ENCODE measurements around the gene SURF4.
"Not testable (repeated sequence)": the region's sequence is repeated elsewhere in the genome, so short reads cannot be mapped to it uniquely, and the experiment has no call there.

The SURF4 gene

DNA sequence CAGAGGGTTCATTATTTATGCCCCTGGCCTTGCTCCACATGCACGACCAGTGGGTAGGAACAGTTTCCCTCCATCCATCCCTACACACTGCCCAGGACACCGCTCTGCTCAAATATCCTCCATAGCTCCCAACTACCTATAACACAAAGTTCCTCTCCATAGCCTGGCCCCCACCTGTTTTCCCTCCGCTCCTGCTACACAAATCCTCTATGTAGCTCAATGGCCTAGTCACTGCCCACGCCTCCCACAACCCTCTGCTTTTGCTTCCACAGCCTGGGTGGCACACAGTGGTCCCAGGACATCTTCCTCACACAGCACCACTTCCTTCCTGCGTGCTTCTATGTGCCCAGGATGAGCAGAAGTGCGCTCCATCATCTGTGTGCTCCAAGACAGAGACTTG, 21.5 kb upstream of the SURF4 start:
- no peak for DNase-seq (ENCODE audit: low spot score)

DNA sequence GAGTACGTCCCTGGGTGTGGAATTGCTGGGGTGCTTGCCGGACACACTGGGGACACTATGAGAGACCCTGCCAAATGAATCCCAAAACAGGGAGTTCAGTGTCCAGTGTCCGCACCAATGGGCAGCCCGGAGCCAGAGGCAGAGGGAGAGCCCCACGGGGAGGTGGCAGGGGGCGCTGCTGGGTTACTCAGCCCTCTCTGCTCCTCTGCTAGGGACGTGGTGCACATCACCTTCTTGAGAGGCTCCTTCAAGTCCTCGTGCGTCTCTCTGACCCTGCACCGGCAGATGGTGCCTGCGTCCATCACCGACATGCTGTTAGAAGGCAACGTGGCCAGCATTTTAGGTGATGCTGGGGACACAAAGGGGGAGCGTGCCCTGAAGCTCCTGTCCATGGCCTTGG, 21.1 kb upstream of the SURF4 start:
- DNase-seq (ENCODE audit: low spot score): peak; percentile 28

GRCh38 chr9:133394687-133395271, 18.9 kb upstream of the SURF4 start:
- no peak for DNase-seq (ENCODE audit: low spot score)

DNA sequence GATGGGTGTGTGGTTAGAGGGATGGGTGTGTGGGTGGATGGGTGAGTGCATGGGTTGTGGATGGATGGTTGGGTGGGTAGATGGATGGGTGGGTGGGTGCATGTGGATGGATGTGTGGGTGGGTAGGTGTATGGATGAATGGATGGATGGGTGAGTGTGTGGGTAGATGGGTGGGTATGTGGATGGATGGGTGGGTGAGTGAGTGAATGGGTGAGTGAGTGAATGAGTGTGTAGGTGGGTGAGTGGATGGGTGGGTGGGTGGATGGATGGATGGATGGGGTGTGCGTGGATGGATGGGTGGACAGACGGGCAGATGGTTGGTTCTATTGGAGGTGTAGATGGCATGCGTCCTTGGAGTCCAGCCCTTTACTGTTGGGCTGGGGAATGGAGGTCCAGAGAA, 17.5 kb upstream of the SURF4 start:
- no peak for DNase-seq (ENCODE audit: low spot score)

DNA sequence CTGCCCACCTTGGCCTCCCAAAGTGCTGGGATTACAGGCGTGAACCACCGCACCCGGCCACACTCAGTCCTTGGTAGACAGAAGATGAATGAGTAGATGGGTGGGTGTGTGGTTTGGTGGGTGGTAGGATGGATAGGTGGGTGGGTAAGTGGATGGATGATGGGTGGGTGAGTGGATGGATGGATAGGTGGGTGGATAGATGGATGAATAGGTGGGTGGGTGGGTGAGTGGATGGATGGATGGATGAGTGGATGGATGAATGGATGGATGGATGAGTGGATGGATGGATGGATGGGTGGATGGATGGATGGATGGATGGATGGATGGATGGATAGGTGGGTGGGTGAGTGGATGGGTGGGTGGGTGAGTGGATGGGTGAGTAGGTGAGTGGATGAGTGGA, 16.4 kb upstream of the SURF4 start:
- not testable (repeated sequence) for DNase-seq (ENCODE audit: low spot score)

GRCh38 chr9:133391449-133391848, 15.6 kb upstream of the SURF4 start:
- DNase-seq (ENCODE audit: low spot score): not testable (repeated sequence)

DNA sequence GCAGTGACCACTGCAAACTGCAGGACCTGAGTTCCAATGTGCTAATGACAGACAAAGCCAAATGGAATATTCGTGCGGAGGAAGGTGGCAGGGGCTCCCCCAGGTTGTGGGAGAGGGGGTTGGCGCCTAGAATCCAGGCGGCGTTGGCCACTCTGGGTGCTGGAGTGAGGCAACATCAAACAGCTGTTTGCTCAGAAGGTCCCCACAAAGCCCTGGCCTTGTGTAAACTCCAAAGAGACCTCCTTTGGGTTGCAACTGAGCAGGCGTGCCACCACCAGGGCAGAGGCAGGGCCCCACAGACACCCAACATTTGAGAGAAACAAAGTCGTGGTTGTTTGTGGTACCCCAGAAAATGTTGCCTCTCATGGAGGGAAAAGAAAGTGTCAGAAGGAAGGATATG, 14.9 kb upstream of the SURF4 start:
- DNase-seq (ENCODE audit: low spot score): no peak

DNA sequence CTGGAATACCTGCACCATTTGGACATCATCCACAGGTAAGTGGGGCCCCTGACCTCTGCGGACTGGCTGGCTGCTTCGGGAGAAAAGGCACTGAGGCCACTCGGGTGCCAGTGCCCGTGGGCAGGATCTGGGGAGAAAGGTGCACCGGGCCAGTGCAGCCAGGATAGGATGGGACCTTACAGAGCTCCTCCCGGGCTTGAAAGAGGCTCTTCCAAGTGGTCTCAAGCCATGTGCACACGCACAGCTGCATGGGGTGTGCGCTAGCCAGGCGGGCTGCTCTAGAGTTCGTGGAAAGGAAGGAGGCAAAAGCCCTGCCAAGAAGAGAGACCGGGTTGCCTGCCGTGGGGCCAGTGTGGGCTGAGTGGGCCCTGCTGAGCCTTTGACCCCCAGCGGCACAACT, 13.7 kb upstream of the SURF4 start:
- DNase-seq (ENCODE audit: low spot score): no peak

DNA sequence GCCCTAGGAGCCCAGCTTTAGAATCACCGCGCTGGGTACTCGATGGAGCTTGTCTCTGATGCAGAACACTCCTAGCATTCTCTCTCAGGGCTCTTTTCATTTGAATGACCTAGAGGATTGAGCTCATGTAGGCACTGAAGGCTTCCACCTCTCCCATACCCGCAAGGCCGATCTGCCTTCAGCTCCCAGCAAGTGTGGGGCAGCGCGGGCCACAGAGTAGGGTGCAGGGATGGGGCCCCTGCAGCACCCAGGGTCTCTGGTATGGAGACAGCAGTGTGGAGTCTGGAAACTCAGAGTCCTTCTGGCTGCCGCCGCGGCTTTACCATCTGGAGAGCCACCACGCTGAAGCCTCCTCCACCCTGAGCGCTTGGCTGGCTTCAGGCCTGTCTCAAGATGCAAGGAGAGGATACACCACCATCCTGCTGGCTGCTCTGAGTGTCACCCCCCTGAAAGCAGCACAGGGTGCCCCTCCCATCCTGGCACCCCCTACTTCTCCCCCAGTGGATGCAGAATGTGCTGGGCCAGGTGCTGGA, 13.2 kb upstream of the SURF4 start:
- no peak for DNase-seq (ENCODE audit: low spot score)

- no peak for DNase-seq (ENCODE audit: low spot score)
These were observed 11.8 kb upstream of the SURF4 start for GRCh38 chr9:133387680-133388079.

GRCh38 chr9:133386338-133386737, 10.5 kb upstream of the SURF4 start:
- no peak for DNase-seq (ENCODE audit: low spot score)

DNA sequence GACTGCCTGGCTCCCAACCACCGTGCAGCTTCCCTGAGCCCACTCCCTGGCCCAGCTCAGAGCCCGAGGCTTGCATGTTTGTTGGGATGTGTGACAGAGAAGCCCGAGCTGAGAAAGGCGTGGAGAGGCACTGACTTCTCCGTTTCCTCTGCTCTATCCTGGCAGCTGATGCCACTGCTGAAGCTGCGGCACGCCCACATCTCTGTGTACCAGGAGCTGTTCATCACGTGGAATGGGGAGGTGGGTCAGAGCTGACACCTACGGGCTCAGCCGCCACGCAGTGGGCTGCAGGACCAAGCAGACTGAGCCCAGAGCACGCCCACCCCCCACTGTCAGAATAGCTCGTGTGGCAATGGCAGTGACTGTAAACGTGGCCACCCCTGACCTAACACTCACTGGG, 9.6 kb upstream of the SURF4 start:
- DNase-seq (ENCODE audit: low spot score): no peak

- DNase-seq (ENCODE audit: low spot score): no peak
These were observed 9.0 kb upstream of the SURF4 start for GRCh38 chr9:133384736-133385321.

GRCh38 chr9:133383438-133383837, 7.6 kb upstream of the SURF4 start:
- DNase-seq (ENCODE audit: low spot score): no peak

GRCh38 chr9:133382507-133383141, 6.8 kb upstream of the SURF4 start:
- no peak for DNase-seq (ENCODE audit: low spot score)

DNA sequence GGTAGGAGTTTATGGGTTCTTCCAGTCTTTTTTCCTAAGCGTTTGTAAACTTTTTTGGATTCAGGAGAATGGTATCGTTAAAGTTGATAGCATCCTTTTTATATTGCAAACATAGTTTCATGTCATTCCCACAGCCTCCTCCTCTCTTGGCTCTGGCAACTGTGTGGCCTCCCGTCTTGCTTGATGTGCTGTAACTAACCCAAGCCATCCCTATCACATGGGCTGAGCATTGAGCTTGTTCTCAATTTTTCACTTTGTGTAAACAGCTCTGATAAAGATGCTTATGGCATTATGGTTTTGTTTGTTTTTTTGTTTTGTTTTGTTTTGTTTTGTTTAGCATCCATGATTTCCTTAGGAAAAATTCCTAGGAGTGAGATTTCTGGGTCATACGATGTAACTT, 4.9 kb upstream of the SURF4 start:
- no peak for DNase-seq (ENCODE audit: low spot score)

DNA sequence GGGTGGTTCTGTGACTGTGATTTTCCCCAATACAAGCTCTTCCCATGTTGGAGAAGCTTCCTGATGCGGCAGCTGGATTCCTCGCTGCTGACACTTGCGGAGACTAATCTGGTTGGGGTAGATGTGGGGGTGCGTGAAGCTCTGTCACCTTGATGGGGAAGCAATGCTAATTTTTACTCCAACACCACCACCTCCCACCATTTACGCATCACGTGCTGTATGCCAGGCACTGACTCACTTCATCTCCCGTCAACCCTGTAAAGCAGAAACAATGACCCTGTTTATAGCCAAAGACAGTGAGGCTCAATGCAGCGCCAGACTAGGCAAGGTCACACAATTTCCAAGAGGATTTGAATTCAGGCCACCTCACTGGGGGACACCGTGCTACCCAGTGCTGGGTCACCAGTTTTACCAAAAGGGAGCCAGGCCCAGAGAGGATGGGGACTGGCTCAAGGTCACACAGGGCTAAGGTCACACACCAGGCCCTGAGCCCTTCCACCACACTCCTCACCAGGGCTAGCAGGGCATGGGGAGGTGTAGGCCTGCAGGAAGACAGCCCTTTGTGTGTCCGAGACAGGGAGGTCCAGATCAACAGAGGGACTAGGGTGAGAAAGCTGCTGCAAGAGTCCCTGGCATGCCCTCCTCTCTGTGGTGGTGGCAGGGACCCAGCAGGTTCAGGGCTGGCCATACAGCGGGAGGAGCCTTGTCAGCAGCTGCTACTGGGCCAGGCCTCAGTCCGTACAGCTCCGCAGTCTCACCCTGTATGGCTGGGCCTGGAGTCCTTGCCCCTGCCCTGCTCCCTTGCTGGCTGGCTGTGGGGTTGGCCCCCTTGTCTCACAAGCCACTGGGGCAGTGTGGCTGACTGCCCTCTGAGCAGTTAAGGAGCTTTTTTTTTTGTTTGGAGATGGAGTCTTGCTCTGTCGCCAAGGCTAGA, 3.6 kb upstream of the SURF4 start:
- no peak for DNase-seq (ENCODE audit: low spot score)

- DNase-seq (ENCODE audit: low spot score): no peak
These were observed 2.6 kb upstream of the SURF4 start for GRCh38 chr9:133378408-133378962.

DNA sequence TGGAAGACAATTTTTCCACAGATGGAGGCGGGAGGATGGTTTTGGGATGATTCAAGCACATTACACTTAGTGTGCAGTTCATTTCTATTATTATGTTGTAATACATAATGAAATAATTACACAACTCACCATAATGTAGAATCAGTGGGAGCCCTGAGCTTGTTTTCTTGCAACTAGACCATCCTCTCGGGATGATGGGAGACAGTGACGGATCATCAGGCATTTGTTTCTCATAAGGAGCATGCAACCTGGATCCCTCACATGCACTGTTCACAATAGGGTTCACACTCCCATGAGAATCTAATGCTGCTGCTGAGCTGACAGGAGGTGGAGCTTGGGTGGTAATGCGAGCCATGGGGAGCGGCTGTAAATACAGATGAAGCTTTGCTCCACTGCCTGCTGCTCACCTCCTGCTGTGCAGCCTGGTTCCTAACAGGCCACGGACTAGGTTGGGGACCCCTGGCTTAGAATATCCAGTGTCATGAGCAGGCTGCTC, 1.9 kb upstream of the SURF4 start:
- peak; percentile 40 for DNase-seq (ENCODE audit: low spot score)

- not testable (repeated sequence) for DNase-seq (ENCODE audit: low spot score)
These were observed 1.4 kb upstream of the SURF4 start for GRCh38 chr9:133377280-133377679.

GRCh38 chr9:133375116-133375723, 640 bp downstream of the SURF4 start:
- peak; percentile 47 for DNase-seq (ENCODE audit: low spot score)

All from NAMALWA (cell line).